GM19397 (cell line): ENCODE measurements around the gene GRIP2.
"Not testable (repeated sequence)": the region's sequence is repeated elsewhere in the genome, so short reads cannot be mapped to it uniquely, and the experiment has no call there.

Experiments used
- ATAC-seq: cut with Tn5 transposase; IDR thresholded peaks from one replicate; pipeline ENCODE4 v1.9.1; 2021; ENCODE audit warnings: mild to moderate bottlenecking, moderate library complexity; ENCODE audit not compliant: unreplicated experiment

Gene GRIP2

GRCh38 chr3:14522768-14523167 lies 17.4 kb downstream of the GRIP2 start:
- ATAC-seq: no peak

GRCh38 chr3:14522129-14522691 lies 17.9 kb downstream of the GRIP2 start:
- ATAC-seq: no peak

GRCh38 chr3:14521611-14522010 lies 18.5 kb downstream of the GRIP2 start:
- no peak for ATAC-seq

GRCh38 chr3:14520967-14521366 lies 19.2 kb downstream of the GRIP2 start:
- ATAC-seq: no peak

- ATAC-seq: no peak
These were observed 20.0 kb downstream of the GRIP2 start for GRCh38 chr3:14520149-14520548.

- ATAC-seq: no peak
These were observed 20.7 kb downstream of the GRIP2 start for GRCh38 chr3:14519406-14519805.

GRCh38 chr3:14518893-14519292 lies 21.2 kb downstream of the GRIP2 start:
- no peak for ATAC-seq

GRCh38 chr3:14518432-14518802 lies 21.7 kb downstream of the GRIP2 start:
- no peak for ATAC-seq

GRCh38 chr3:14517601-14518431 lies 22.3 kb downstream of the GRIP2 start:
- ATAC-seq: no peak

- ATAC-seq: no peak
These were observed 23.3 kb downstream of the GRIP2 start for GRCh38 chr3:14516738-14517345.

GRCh38 chr3:14515526-14515925 lies 24.6 kb downstream of the GRIP2 start:
- not testable (repeated sequence) for ATAC-seq

GRCh38 chr3:14514323-14514720 lies 25.8 kb downstream of the GRIP2 start:
- ATAC-seq: no peak

GRCh38 chr3:14513566-14514322 lies 26.4 kb downstream of the GRIP2 start:
- no peak for ATAC-seq

GRCh38 chr3:14512942-14513327 lies 27.2 kb downstream of the GRIP2 start:
- no peak for ATAC-seq

GRCh38 chr3:14512281-14512941 lies 27.7 kb downstream of the GRIP2 start:
- ATAC-seq: no peak

- ATAC-seq: no peak
These were observed 28.4 kb downstream of the GRIP2 start for GRCh38 chr3:14511623-14512280.

GRCh38 chr3:14510838-14511622 lies 29.1 kb downstream of the GRIP2 start:
- no peak for ATAC-seq

- ATAC-seq: no peak
These were observed 30.4 kb downstream of the GRIP2 start for GRCh38 chr3:14509796-14510100.

- no peak for ATAC-seq
These were observed 31.0 kb downstream of the GRIP2 start for GRCh38 chr3:14508966-14509795.
